NCI-H146 treated with DMSO at 0.1 percent for 48 hours (cell line): ENCODE data around the gene S100A16.
"Not testable (repeated sequence)": the region's sequence is repeated elsewhere in the genome, so short reads cannot be mapped to it uniquely, and the experiment has no call there.

Source experiments
- DNase-seq: peaks from one replicate; lab custom pipeline; 2025; ENCODE audit not compliant: unreplicated experiment; lab: John Stamatoyannopoulos, UW

S100A16 gene

GRCh38 chr1:153565529-153566374 lies 47.2 kb downstream of the S100A16 start, which contains the start of gene S100A2:
Gene S100A2 (minus strand): TSS chr1:153565844. CDS start chr1:153563877, 1,967 bp downstream.
- no peak for DNase-seq

GRCh38 chr1:153563991-153564390 lies 48.9 kb downstream of the S100A16 start:
- DNase-seq: no peak

- DNase-seq: no peak
Observed at GRCh38 chr1:153563483-153563901, 49.4 kb downstream of the S100A16 start.

GRCh38 chr1:153562021-153562420 lies 50.9 kb downstream of the S100A16 start:
- not testable (repeated sequence) for DNase-seq

- DNase-seq: no peak
Observed at GRCh38 chr1:153561466-153561985, 51.4 kb downstream of the S100A16 start.

- no peak for DNase-seq
Observed at GRCh38 chr1:153560771-153561465, 52.0 kb downstream of the S100A16 start.

- no peak for DNase-seq
Observed at GRCh38 chr1:153560241-153560640, 52.7 kb downstream of the S100A16 start.

- DNase-seq: no peak
Observed at GRCh38 chr1:153557877-153558276, 55.1 kb downstream of the S100A16 start.
